GM12878 (cell line): ENCODE data around the gene STK17A. TPM values are rescaled to one million over a fixed set of nuclear protein-coding genes. Genes with fewer than 3 reads are reported as not detected.

Experiments
- ATAC-seq: fragments of 200-7000 bp; cut with Tn5 transposase; 3 replicates; pipeline ENCODE4 v1.9.1; 2020; ENCODE audit warnings: mild to moderate bottlenecking, moderate library complexity
- BruUV-seq: library from RNA; stranded (reverse); fragments of 400-500 nt; replicated peaks from 2 replicates; lab custom pipeline; 2021; lab: Mats Ljungman, UMichigan
- CTCF ChIA-PET: fragments of 300-600 bp; sonication (Branson Sonifier 250); formaldehyde crosslinking; extraction: SDS; loops from one replicate; lab custom pipeline; 2021; ENCODE audit warnings: inconsistent platforms; lab: Yijun Ruan, JAX
- POLR2A ChIA-PET: fragments of 350-600 bp; formaldehyde crosslinking; extraction: SDS; loops from one replicate; lab custom pipeline; 2021; ENCODE audit warnings: inconsistent platforms; lab: Charles Lee
- RAD21 ChIA-PET: fragments of 300-600 bp; sonication (Branson Sonifier 250); formaldehyde crosslinking; loops from one replicate; lab custom pipeline; 2023; ENCODE audit warnings: antibody characterized with exemption; ENCODE audit not compliant: unreplicated experiment; lab: Charles Lee
- SMC1A ChIA-PET: fragments of 300-600 bp; sonication (Branson Sonifier 250); formaldehyde crosslinking; loops from one replicate; lab custom pipeline; 2023; ENCODE audit not compliant: unreplicated experiment, uncharacterized antibody; lab: Charles Lee
- DNase-seq: peaks from one replicate; pipeline ENCODE4 v3.0.0-alpha.2; 2011; ENCODE audit warnings: low read depth, low spot score
- FAIRE-seq: peaks from 3 replicates; lab custom pipeline; 2011; peaks lifted over from hg19 to GRCh38; lab: Jason Lieb, UNC
- H2AFZ ChIP-seq: 2 replicates; pipeline ENCODE4 v1.6.0; 2011; ENCODE audit warnings: low read depth, low read length, control low read depth; ENCODE audit not compliant: control insufficient read depth
- H3K27ac ChIP-seq: 2 replicates; pipeline ENCODE4 v1.5.1; 2011; ENCODE audit warnings: control low read depth; ENCODE audit not compliant: control insufficient read depth, insufficient read depth
- H3K27me3 ChIP-seq, 2 experiments: replicated peaks in 1 of 2; 2 replicates each; pipeline versions ENCODE4 v1.6.0 to v1.6.1; 2011; ENCODE audit warnings: low read length in 1 of 2; ENCODE audit not compliant: control insufficient read depth in 2 of 2, insufficient read depth in 2 of 2
- H3K36me3 ChIP-seq, 2 experiments: 2 replicates each; pipeline ENCODE4 v1.5.1; 2011; ENCODE audit warnings: low read length in 1 of 2; ENCODE audit not compliant: control insufficient read depth in 2 of 2, insufficient read depth in 2 of 2
- H3K4me1 ChIP-seq: 2 replicates; pipeline ENCODE4 v1.6.1; 2011; ENCODE audit warnings: mild to moderate bottlenecking, low read length, moderate library complexity, mixed read lengths; ENCODE audit not compliant: control insufficient read depth, insufficient read depth
- H3K4me2 ChIP-seq: 2 replicates; pipeline ENCODE4 v1.6.0; 2011; ENCODE audit warnings: control low read depth; ENCODE audit not compliant: control insufficient read depth, insufficient read depth
- H3K4me3 ChIP-seq: fragments of 200-600 bp; sonication (generic); 2 replicates; pipeline ENCODE4 v1.5.1; 2016
- H3K79me2 ChIP-seq: 2 replicates; pipeline ENCODE4 v1.6.0; 2011; ENCODE audit warnings: low read length; ENCODE audit not compliant: control insufficient read depth, insufficient read depth
- H3K9ac ChIP-seq: 2 replicates; pipeline ENCODE4 v1.8.0; 2011; ENCODE audit warnings: low read length, control low read depth, mixed read lengths; ENCODE audit not compliant: control insufficient read depth, insufficient read depth
- H3K9me3 ChIP-seq: replicated peaks from 3 replicates; pipeline ENCODE4 v1.5.1; 2011; ENCODE audit warnings: mild to moderate bottlenecking, low read length; ENCODE audit not compliant: control insufficient read depth, insufficient read depth
- H4K20me1 ChIP-seq: 2 replicates; pipeline ENCODE4 v1.6.0; 2011; ENCODE audit not compliant: control insufficient read depth, insufficient read depth
- KLF5 ChIP-seq: fragments of 450-650 bp; IDR thresholded peaks from 2 replicates; pipeline ENCODE4 v1.6.1; 2014; ENCODE audit warnings: mild to moderate bottlenecking; ENCODE audit not compliant: partially characterized antibody
- PAX5 ChIP-seq: IDR thresholded peaks from 2 replicates; pipeline ENCODE4 v1.6.1; 2011; ENCODE audit warnings: low read depth, low read length, borderline replicate concordance
- PML ChIP-seq: IDR thresholded peaks from 2 replicates; pipeline ENCODE4 v1.6.1; 2012; ENCODE audit warnings: low read length, inconsistent platforms
- WGBS: methylation state at CpG from one replicate; pipeline ENCODE4 v1.1.6; 2016; ENCODE audit warnings: low lambda C conversion rate; ENCODE audit not compliant: insufficient replicate concordance, insufficient coverage; ENCODE audit errors: missing lambda C conversion rate; 5-methylcytosine and 5-hydroxymethylcytosine counted together
- in situ Hi-C: fragments of 300-500 bp; cut with MboI; formaldehyde crosslinking; loops from 9 replicates; pipeline ENCODE4 v1.14.3; 2018; ENCODE audit warnings: mixed read lengths
- intact Hi-C: fragments of 100-400 bp; cut with micrococcal nuclease; formaldehyde crosslinking; loops from one replicate; pipeline ENCODE4 v1.14.2; 2022; ENCODE audit not compliant: unreplicated experiment
- polyA plus RNA-seq, 11 experiments: library from polyadenylated mRNA; depleted of rRNA in 4 of 11; unstranded in 6 of 11; stranded (reverse) in 5 of 11; fragments of >200 nt; fragmentation: Nextera tagmentation in 4 of 11; fragmentation: Illumina TruSeq in 1 of 11; extraction: Ambion mirVana in 4 of 11; extraction: Trizol in 1 of 11; gene quantifications; 1 replicate in 1 of 11; 2 replicates in 10 of 11; pipeline versions ENCODE4 v1.2.1 to v1.2.3, GENCODE V29; 2011 to 2016; ENCODE audit warnings: inconsistent platforms in 2 of 11, missing spikeins in 2 of 11, low read depth in 1 of 11
- total RNA-seq, 4 experiments: library from RNA; depleted of rRNA in 3 of 4; stranded (reverse); fragments of >200 nt in 3 of 4; fragmentation: Illumina TruSeq in 1 of 4; extraction: Trizol in 1 of 4; gene quantifications; 2 replicates each; pipeline versions ENCODE4 v1.2.1 to v1.2.3, GENCODE V29; 2013 to 2021

STK17A gene
- total and polyA plus RNA-seq, 10 of the 15 experiments (the other 5 are each of a cell fraction or from before 2014, with no cell fraction given) = 18.5 to 91.6 (median 70.8) TPM

DNA sequence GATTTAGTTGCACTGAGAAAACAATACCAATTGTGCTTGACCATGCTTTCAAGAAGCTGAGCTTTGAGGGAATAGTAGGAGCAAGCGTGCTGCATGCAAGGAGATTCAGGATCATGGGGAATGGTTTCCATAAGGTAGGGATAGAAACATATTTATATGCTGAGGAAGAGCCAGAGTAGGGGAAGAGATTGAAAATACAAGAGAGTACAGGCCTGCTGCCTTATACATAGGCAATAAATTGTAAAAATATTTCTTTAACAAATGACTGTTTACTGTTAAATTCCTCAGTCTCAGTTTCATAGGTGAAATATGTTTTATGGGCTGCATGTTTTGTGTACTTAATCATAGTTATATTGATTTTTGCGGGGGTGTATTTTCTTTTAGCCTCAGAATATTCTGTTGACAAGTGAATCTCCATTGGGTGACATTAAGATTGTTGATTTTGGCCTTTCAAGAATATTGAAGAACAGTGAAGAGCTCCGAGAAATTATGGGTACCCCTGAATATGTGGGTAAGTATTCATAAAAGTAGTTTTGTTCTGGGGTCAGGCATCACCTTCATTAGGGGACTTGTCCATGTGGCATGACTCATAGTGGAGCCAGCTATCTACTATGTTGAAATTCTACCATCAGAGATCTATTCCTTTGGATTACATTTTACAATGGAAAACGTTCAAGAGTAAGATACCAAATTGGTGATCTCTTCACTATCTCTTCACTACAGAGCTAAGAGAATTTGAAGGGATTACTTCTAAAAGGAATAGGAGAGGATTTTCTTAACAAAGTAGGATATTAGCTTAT is 36.5 kb downstream of the STK17A start:
- H3K27me3 ChIP-seq = no peaks in the 10 kb centered on the region
- 79% methylated on average over 4 of the region's 4 CpGs for WGBS
- no TSS peak for BruUV-seq
- ChIA-PET SMC1A (interaction anchor here (0.5 to 3.9 kb wide), 14 partner anchors 8 to 236 kb away, joined by 3 to 19 read pairs (median 4); partner anchors contain the start of gene STK17A), CTCF (interaction anchor here (0.8 to 4.0 kb wide), 10 partner anchors 13 to 219 kb away, joined by 3 to 15 read pairs (median 3); partner anchors contain the start of gene STK17A), RAD21 (interaction anchor here (1.3 to 4.3 kb wide), 6 partner anchors 26 to 79 kb away, joined by 4 to 27 read pairs (median 16); partner anchors contain the start of gene STK17A), POLR2A (interaction anchor here (0.6 to 1.7 kb wide), 5 partner anchors 14 to 37 kb away, joined by 3 to 6 read pairs (median 4); partner anchors contain the start of gene STK17A)
- in situ Hi-C loops = no loop called here
- DNase-seq = no peak
- no peak overlapping the region for H2AFZ ChIP-seq
- H3K79me2 ChIP-seq = peaks cover 62% of the 10 kb centered on the region
- intact Hi-C loops = no loop called here
- H3K27ac ChIP-seq = no peak overlapping the region
- TF ChIP-seq KLF5 (no peak), PML (no peak), PAX5 (no peak)
- H3K4me2 ChIP-seq = no peak overlapping the region
- H3K4me1 ChIP-seq = peaks cover 17% of the 10 kb centered on the region
- no peak for ATAC-seq
- H3K9ac ChIP-seq = no peak overlapping the region
- H3K9me3 ChIP-seq = no peaks in the 10 kb centered on the region
- FAIRE-seq = no peak
- peaks cover 6% of the 10 kb centered on the region for H4K20me1 ChIP-seq
- H3K4me3 ChIP-seq = no peak overlapping the region
- H3K36me3 ChIP-seq = peaks cover 11 to 69% of the 10 kb centered on the region in 2 experiments
